NCI-H446 treated with DMSO at 0.1 percent for 48 hours (cell line): ENCODE data around the gene BIK.
A peak's percentile ranks its signal among the peaks of the same experiment; 100 is the strongest.
"Not testable (repeated sequence)": the region's sequence is repeated elsewhere in the genome, so short reads cannot be mapped to it uniquely, and the experiment has no call there.

ENCODE experiments used
- DNase-seq: peaks from one replicate; lab custom pipeline; 2025; lab: John Stamatoyannopoulos, UW

BIK gene

GRCh38 chr22:43136255-43136654, 25.7 kb downstream of the BIK start:
- DNase-seq: no peak

GRCh38 chr22:43136801-43137200, 26.3 kb downstream of the BIK start:
- DNase-seq: no peak

GRCh38 chr22:43142880-43143562, 32.5 kb downstream of the BIK start, which contains the start of gene MCAT:
MCAT (minus strand) TSS chr22:43143398; CDS start chr22:43143348, 50 bp downstream.
- DNase-seq: peak; percentile 43

- DNase-seq: no peak
Measured at GRCh38 chr22:43144949-43145348, 34.4 kb downstream of the BIK start.

- DNase-seq: not testable (repeated sequence)
Measured at GRCh38 chr22:43145371-43145770, 34.8 kb downstream of the BIK start.

- not testable (repeated sequence) for DNase-seq
Measured at GRCh38 chr22:43146332-43146731, 35.8 kb downstream of the BIK start.

- DNase-seq: no peak
Measured at GRCh38 chr22:43147821-43148220, 37.3 kb downstream of the BIK start.

GRCh38 chr22:43148581-43148980, 38.0 kb downstream of the BIK start:
- no peak for DNase-seq

- DNase-seq: no peak
Measured at GRCh38 chr22:43150731-43151206, 40.2 kb downstream of the BIK start.

GRCh38 chr22:43151251-43152002, 40.9 kb downstream of the BIK start, which contains the start of gene TSPO:
TSPO (plus strand) TSS chr22:43151559; CDS start chr22:43159239, 7,680 bp downstream.
- DNase-seq: peak; percentile 20

GRCh38 chr22:43152003-43152356, 41.4 kb downstream of the BIK start:
- DNase-seq: no peak

GRCh38 chr22:43152357-43153071, 42.0 kb downstream of the BIK start:
- DNase-seq: peak; percentile 24

GRCh38 chr22:43153899-43154298, 43.3 kb downstream of the BIK start:
- DNase-seq: no peak

GRCh38 chr22:43154887-43155536, 44.5 kb downstream of the BIK start:
- no peak for DNase-seq

- no peak for DNase-seq
Measured at GRCh38 chr22:43155789-43156188, 45.2 kb downstream of the BIK start.

- no peak for DNase-seq
Measured at GRCh38 chr22:43156413-43156812, 45.9 kb downstream of the BIK start.

- no peak for DNase-seq
Measured at GRCh38 chr22:43157874-43158546, 47.5 kb downstream of the BIK start.

GRCh38 chr22:43158778-43159483, 48.4 kb downstream of the BIK start:
- no peak for DNase-seq

- DNase-seq: no peak
Measured at GRCh38 chr22:43159484-43160178, 49.1 kb downstream of the BIK start.

- no peak for DNase-seq
Measured at GRCh38 chr22:43160497-43161126, 50.1 kb downstream of the BIK start.
